ENCODE results near the gene CHRM2.

CHRM2 gene

DNA sequence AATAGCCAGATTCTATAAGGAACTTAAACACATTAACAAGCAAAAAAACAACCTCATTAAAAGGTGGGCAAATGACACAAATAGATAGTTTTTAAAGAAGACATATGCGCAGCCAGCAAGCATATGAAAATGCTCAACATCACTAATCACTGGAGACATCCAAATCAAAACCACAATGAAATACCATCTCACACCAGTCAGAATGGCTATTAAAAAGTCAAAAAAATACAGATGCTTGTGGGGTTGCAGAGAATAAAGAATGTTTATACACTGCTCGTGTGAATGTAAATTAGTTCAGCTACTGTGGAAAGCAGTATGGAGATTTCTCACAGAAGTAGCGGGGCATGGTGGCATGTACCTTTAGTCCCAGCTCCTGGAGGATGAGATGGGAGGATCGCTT, 164.0 kb downstream of the CHRM2 start:
- DNase-seq (ENCODE audit: low spot score), result no peak
- TF ChIP-seq, protein P1, sequence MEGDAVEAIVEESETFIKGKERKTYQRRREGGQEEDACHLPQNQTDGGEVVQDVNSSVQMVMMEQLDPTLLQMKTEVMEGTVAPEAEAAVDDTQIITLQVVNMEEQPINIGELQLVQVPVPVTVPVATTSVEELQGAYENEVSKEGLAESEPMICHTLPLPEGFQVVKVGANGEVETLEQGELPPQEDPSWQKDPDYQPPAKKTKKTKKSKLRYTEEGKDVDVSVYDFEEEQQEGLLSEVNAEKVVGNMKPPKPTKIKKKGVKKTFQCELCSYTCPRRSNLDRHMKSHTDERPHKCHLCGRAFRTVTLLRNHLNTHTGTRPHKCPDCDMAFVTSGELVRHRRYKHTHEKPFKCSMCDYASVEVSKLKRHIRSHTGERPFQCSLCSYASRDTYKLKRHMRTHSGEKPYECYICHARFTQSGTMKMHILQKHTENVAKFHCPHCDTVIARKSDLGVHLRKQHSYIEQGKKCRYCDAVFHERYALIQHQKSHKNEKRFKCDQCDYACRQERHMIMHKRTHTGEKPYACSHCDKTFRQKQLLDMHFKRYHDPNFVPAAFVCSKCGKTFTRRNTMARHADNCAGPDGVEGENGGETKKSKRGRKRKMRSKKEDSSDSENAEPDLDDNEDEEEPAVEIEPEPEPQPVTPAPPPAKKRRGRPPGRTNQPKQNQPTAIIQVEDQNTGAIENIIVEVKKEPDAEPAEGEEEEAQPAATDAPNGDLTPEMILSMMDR (IDR thresholded peaks at IDR 0.05; ENCODE audit: extremely low read depth, missing control alignments), result no peak

DNA sequence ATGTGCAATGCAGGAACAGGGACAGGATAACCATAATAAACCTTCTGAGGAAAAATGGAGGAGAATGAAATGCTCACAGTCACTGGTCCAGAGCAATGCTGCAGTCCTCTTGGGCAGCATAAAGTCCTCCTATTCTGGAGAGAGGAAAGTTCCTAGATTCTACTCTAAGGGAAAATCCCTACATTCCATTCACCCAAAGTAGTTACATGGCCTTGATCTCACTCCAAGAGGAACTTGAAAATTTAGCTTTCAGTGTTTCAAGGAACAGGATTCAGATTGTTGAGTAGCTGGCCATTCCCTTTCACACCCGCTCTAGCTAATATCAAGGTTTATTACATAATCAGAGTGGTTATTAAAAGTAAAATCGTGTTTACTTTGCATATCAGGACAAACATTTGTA, 168.3 kb downstream of the CHRM2 start:
- no peak for DNase-seq (ENCODE audit: low spot score)
- TF ChIP-seq, protein P1 (IDR thresholded peaks at IDR 0.05; ENCODE audit: extremely low read depth, missing control alignments), result no peak

DNA sequence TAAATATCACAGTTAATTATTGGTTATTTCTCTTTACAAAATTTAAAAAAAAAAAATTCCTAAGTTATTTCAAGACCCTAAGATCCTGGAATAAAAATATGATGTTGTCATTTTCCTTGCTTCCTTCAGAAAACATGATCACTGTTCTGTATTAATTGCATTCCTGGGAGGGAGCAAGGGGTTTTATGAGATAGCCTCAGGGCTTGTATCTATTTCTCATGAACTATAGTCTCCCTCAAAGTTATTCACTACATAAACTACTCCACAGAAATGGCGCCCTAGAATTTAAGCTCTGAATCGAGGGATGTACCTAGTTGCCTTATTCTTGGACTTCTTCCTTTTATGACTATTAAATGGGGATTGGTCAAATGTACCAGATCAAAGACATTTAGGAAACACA, 170.3 kb downstream of the CHRM2 start:
- TF ChIP-seq, protein P1 (IDR thresholded peaks at IDR 0.05; ENCODE audit: extremely low read depth, missing control alignments), result no peak

DNA sequence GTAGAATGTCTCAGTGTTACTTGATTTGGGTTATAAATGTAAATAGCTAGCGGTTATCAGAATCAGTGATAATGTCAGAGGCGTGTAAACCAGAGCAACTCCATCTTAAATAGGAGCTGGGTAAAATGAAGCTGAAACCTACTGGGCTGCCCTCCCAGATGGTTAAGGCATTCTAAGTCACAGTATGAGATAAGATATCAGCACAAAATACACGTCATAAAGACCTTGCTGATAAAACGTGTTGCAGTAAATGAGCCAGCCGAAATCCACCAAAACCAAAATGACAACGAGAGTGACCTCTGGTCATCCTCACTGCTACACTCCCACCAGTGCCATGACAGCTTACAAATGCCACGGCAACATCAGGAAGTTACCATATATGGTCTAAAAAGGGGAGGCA, 172.3 kb downstream of the CHRM2 start:
- TF ChIP-seq, protein P1 (IDR thresholded peaks at IDR 0.05; ENCODE audit: extremely low read depth, missing control alignments), result no peak

More for the DNA sequence above, 170.3 kb downstream of the CHRM2 start:
- no peak for DNase-seq (ENCODE audit: low spot score)

DNA sequence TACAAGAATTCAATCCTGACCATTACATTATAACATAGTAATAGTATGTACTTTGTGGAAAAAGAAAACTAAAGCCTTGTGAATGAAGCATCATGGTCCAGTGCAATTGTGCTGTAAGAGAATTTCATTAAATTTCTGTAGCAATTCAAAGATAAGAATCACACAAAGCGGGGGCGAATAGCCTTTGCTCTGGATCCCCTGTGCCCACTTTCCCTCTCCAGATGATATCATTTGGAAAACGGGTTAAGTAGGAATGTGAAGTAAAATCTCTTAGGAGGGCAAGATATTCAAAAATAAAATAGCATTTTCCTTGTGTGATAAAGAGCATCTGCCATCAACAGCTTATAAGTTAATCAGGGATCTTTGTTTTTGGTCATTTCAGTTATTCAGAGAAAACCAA, 177.1 kb downstream of the CHRM2 start:
- TF ChIP-seq, protein P1 (IDR thresholded peaks at IDR 0.05; ENCODE audit: extremely low read depth, missing control alignments), result no peak
- DNase-seq (ENCODE audit: low spot score), result no peak

More for the DNA sequence above, 172.3 kb downstream of the CHRM2 start:
- DNase-seq (ENCODE audit: low spot score), result no peak

DNA sequence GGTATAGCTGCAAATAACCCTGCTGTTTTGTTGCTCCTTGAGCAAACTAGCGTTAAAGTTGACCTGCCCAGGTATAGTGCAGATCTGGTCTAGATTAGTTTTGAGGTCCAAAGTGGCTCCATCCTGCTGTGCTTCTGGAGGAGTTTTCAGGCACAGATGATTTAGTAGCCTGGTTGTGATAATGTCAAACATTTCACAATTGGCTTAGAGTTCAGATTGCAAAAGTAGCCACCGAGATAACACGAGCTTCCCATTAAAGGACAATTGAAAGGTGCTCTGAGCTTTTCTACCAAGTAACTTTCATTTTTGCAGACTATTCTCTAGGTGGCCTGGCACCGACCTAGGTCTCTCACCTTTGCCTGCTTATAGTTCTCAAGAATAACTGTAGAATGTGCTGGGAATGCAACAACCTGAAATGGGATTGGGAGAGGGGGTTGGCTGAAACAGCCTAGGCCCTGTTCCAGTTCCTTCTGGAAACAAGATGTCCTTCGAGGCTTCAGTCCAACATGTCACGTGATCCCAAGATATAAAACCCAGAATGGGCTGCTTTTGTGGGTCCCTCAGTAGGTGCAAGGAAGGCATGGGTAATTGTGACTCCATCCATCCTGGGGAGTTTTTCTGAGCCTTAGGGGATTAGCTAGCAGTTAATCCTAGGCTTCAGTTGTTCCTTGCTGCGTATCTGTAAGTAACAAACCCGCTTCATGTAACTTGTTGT, 201.0 kb downstream of the CHRM2 start:
- no peak for DNase-seq (ENCODE audit: low spot score)
- TF ChIP-seq, protein P1 (IDR thresholded peaks at IDR 0.05; ENCODE audit: extremely low read depth, missing control alignments), result no peak
